ENCODE measurements around the gene EARS2.
"Not testable (repeated sequence)": the region's sequence is repeated elsewhere in the genome, so short reads cannot be mapped to it uniquely, and the experiment has no call there.

Gene EARS2

DNA sequence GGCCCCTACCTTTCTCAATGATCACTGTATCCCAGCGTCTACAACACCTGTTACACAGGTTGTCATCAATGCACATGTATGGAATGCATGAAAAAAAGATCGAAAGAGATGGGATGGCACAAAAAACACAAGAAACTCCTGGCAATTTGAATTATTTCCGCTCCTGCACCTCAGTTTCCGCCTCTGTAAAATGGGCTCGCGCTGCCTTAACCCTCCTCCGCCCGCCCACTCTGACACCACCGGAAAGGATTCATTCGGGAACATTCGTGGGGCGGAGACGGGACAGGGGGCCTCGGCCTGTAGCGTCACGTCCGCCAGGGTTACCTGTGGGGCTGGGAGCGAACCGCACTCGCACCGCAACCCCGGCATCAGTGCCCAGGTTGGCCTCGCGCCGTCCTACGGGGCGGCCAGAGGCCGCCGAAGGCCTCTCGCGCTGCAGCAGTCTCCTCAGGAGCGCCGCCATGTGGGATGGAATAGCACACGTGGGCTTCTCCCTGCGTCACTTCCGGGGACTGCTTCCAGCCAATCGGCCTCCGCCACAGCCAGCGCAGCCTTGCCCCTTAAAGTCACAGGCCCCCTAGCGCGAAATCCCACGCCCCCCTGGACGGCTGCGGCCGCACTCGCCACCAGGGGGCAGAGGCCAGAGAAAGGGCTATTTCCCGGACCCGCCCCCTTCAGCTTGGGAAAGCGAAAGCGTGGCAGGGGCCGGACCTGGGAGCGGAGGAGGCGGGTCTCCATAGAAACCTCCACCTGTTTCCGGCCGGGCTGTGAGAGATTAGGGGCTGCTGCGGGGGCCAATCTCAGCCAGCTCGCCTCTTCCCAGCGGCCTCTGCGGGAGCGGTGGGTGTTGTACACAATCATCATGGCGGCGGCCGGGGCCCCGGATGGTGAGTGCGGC is at the start of gene EARS2, which contains the start of gene UBFD1:
TSS of gene EARS2 (minus strand) at position 470 of the 898 bp plus-strand sequence. CDS start at position 463, 7 bp downstream.
TSS of gene UBFD1 (plus strand) at position 847 of the 898 bp plus-strand sequence. CDS start at position 863, 16 bp downstream.
- Mint-ChIP-seq H3K36me3 (peaks cover 58% of the 10 kb centered on the region), H3K27ac (peak within 1 kb of the TSS; percentile 94), H3K4me3 (peak within 1 kb of the TSS; percentile 87), H3K4me1 (peaks cover 18% of the 10 kb centered on the region), H3K9me3 (no peaks in the 10 kb centered on the region)
- peak; percentile 95 for ATAC-seq
- peak; percentile 99 to 100 for DNase-seq (ENCODE audit: low spot score in 2 of 2)

DNA sequence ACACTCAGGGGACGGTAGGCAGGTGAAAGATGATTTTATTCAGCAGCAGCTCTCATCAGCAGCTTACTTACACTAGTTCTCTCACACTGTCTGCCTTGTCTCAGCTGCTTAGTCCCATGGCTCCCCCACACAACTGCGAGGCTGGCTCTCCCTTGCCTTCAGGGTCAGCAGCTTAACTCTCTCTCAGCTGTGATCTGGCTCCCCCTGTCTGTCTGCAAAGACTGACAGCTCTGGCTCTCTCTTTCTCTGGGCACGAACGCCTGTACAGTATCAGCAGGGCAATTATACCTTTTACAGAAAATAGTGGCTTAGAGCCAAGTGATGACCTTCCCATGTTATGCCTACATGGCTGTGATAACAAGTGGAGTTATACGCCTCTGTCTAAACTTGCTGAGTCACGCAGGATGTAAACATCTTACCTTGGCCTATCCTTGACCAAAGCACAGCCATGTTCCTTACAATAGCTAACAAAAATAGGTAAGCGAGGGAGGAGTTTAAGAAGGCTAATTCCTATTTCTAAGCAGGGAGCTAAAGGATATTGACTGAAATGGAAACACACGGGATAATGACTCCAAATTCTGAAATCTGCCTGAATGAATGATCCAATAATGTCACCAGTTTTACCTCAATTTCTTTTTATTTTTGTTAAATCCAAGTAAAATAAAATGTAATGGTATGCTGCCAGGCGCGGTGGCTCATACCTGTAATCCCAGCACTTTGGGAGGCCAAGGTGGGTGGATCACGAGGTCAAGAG is 40.0 kb upstream of the EARS2 start:
- DNase-seq (ENCODE audit: low spot score in 2 of 2) = peak in 1 of 2 donors; percentile 3
- Mint-ChIP-seq H3K36me3 (peaks cover 41% of the 10 kb centered on the region), H3K9me3 (no peaks in the 10 kb centered on the region), H3K27ac (peak overlapping the region; percentile 61), H3K4me1 (peaks cover 30% of the 10 kb centered on the region), H3K4me3 (peak overlapping the region; percentile 75)
- no peak for ATAC-seq

GRCh38 chr16:23595951-23596720 is 39.0 kb upstream of the EARS2 start, which contains the start of gene NDUFAB1:
Gene NDUFAB1, minus strand, starts transcription at chr16:23596316. Its CDS starts 26 bp downstream, at chr16:23596290.
- peak; percentile 99 for ATAC-seq
- Mint-ChIP-seq H3K27ac (peak within 1 kb of the TSS; percentile 86), H3K36me3 (peaks cover 41% of the 10 kb centered on the region), H3K9me3 (no peaks in the 10 kb centered on the region), H3K4me3 (peak within 1 kb of the TSS; percentile 75), H3K4me1 (peaks cover 39% of the 10 kb centered on the region)
- peak; percentile 97 to 98 for DNase-seq (ENCODE audit: low spot score in 2 of 2)

- DNase-seq (ENCODE audit: low spot score in 2 of 2) (peak in 1 of 2 donors; percentile 52), ATAC-seq (peak; percentile 22)
- Mint-ChIP-seq H3K9me3 (no peaks in the 10 kb centered on the region), H3K4me3 (peak overlapping the region; percentile 75), H3K27ac (peak overlapping the region; percentile 86), H3K4me1 (peaks cover 39% of the 10 kb centered on the region), H3K36me3 (peaks cover 41% of the 10 kb centered on the region)
These were observed 38.2 kb upstream of the EARS2 start for GRCh38 chr16:23595246-23595950.

DNA sequence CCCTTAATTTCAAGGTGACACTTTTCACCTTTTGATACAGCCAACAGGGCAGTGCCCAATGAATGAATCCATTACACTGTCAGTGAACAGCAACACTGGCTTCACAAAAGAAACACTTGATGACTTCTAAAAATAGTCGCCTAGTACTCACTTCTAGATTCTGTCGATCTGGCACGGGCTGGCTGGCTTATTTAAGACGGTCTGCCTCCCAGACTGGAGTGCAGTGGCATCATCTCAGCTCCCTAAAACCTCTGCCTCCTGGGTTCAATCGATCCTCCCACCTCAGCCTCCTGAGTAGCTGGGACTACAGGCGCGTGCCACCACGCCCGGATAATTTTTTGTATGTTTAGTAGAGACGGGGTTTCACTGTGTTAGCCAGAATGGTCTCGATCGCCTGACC is 37.0 kb upstream of the EARS2 start:
- ATAC-seq = no peak
- Mint-ChIP-seq H3K4me1 (peaks cover 39% of the 10 kb centered on the region), H3K4me3 (no peak overlapping the region)

DNA sequence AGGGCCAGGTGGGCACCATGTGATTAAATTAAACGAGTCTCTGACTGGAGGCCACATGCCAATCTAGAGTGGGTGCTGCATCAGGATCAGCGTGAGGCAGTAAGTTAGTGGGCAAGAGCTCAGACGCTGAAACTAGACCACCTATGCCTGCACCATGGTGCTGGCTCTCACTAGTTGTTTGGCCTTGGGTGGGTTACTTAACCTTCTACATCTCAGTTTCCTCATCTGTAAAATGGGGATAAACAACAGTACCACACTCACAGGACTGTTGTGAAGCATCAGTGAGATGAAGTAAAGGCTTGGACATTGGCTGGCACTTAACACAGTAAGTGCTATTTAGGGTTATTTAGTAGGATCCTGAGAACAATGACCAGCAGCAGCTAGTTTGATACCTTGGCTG is 33.0 kb upstream of the EARS2 start:
- H3K36me3 Mint-ChIP-seq = peaks cover 94% of the 10 kb centered on the region
- H3K9me3 Mint-ChIP-seq = no peaks in the 10 kb centered on the region
- H3K4me3 Mint-ChIP-seq = no peak overlapping the region
- peaks cover 22% of the 10 kb centered on the region for H3K4me1 Mint-ChIP-seq
- no peak for DNase-seq (ENCODE audit: low spot score in 2 of 2)
- H3K27ac Mint-ChIP-seq = no peak overlapping the region
- no peak for ATAC-seq

More for the DNA sequence above, 37.0 kb upstream of the EARS2 start:
- no peaks in the 10 kb centered on the region for H3K9me3 Mint-ChIP-seq
- peaks cover 54% of the 10 kb centered on the region for H3K36me3 Mint-ChIP-seq
- no peak for DNase-seq (ENCODE audit: low spot score in 2 of 2)
- H3K27ac Mint-ChIP-seq = no peak overlapping the region

- H3K9me3 Mint-ChIP-seq = no peaks in the 10 kb centered on the region
- ATAC-seq (no peak), DNase-seq (ENCODE audit: low spot score in 2 of 2) (no peak)
- H3K36me3 Mint-ChIP-seq = peaks cover 99% of the 10 kb centered on the region
- H3K27ac Mint-ChIP-seq = no peak overlapping the region
- H3K4me3 Mint-ChIP-seq = no peak overlapping the region
- peaks cover 13% of the 10 kb centered on the region for H3K4me1 Mint-ChIP-seq
These were observed 30.6 kb upstream of the EARS2 start for GRCh38 chr16:23587726-23588125.

- Mint-ChIP-seq H3K9me3 (no peaks in the 10 kb centered on the region), H3K36me3 (peaks cover 99% of the 10 kb centered on the region), H3K27ac (no peak overlapping the region), H3K4me1 (no peaks in the 10 kb centered on the region), H3K4me3 (no peak overlapping the region)
- ATAC-seq (no peak), DNase-seq (ENCODE audit: low spot score in 2 of 2) (no peak)
These were observed 27.3 kb upstream of the EARS2 start for GRCh38 chr16:23584186-23585076.

- H3K36me3 Mint-ChIP-seq = peaks cover 99% of the 10 kb centered on the region
- H3K27ac Mint-ChIP-seq; H3K9me3 Mint-ChIP-seq; H3K4me3 Mint-ChIP-seq; ATAC-seq; DNase-seq (ENCODE audit: low spot score in 2 of 2); H3K4me1 Mint-ChIP-seq: not testable (repeated sequence)
These were observed 26.1 kb upstream of the EARS2 start for GRCh38 chr16:23583271-23583670.

DNA sequence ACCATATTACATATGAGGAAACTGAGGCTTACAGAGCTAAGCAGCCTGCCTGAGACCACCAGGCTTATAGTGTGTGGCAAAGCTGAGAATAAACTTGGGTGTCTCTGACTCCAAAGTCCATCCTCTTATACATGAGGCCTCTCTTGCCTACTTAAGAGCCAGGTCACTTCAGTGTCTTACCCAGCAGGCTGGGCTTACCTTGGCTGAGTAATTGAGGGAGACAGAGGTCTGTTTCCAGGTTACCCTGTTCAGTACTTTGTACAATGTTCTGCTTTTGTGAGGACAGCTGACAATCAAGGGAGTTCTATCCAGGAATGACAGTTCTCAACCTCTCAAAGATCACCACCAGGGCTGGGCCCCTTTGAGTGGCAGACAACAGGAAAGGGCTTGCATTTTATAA is 24.6 kb upstream of the EARS2 start:
- Mint-ChIP-seq H3K4me3 (no peak overlapping the region), H3K9me3 (no peaks in the 10 kb centered on the region), H3K36me3 (peaks cover 85% of the 10 kb centered on the region), H3K27ac (no peak overlapping the region), H3K4me1 (no peaks in the 10 kb centered on the region)
- DNase-seq (ENCODE audit: low spot score in 2 of 2) = no peak
- ATAC-seq = no peak

DNA sequence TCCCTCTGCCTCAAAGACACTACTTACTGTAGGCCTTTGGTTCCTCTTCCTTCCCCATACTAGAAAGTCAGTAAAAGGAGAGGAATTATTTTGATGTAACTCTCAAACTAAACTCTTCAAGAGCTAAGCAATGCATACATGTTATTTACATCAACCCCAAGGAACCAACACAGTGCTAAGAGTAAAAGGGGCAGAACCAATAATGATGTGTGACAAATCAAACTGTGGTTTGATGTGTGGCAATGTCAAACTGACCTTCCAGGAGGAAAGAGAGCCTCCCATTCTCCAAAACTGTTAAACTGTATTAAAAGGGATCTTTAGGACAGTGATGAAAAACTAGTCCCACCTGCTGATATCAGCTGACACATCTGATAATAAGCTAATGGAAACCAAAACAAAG is 23.2 kb upstream of the EARS2 start:
- Mint-ChIP-seq H3K9me3 (no peaks in the 10 kb centered on the region), H3K4me1 (no peaks in the 10 kb centered on the region), H3K4me3 (no peak overlapping the region), H3K27ac (no peak overlapping the region), H3K36me3 (peaks cover 76% of the 10 kb centered on the region)
- DNase-seq (ENCODE audit: low spot score in 2 of 2) = no peak
- no peak for ATAC-seq

DNA sequence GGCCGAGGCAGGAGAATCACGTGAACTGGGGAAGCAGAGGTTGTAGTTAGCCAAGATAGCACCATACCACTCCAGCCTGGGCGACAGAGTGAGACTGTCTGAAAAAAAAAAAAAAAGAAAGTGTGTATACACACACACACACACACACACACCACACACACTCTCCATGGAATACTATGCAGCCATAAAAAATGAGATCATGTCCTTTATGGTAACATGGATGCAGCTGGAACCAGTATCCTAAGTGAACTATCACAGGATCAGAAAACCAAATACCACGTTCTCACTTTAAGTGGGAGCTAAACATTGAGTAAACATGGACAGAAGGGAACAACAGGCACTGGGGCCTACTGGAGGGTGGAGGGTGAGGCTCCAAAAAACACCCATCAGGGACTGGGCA is 22.2 kb upstream of the EARS2 start:
- Mint-ChIP-seq H3K27ac (no peak overlapping the region), H3K36me3 (peaks cover 71% of the 10 kb centered on the region), H3K9me3 (no peaks in the 10 kb centered on the region), H3K4me1 (no peaks in the 10 kb centered on the region), H3K4me3 (no peak overlapping the region)
- no peak for ATAC-seq
- no peak for DNase-seq (ENCODE audit: low spot score in 2 of 2)

DNA sequence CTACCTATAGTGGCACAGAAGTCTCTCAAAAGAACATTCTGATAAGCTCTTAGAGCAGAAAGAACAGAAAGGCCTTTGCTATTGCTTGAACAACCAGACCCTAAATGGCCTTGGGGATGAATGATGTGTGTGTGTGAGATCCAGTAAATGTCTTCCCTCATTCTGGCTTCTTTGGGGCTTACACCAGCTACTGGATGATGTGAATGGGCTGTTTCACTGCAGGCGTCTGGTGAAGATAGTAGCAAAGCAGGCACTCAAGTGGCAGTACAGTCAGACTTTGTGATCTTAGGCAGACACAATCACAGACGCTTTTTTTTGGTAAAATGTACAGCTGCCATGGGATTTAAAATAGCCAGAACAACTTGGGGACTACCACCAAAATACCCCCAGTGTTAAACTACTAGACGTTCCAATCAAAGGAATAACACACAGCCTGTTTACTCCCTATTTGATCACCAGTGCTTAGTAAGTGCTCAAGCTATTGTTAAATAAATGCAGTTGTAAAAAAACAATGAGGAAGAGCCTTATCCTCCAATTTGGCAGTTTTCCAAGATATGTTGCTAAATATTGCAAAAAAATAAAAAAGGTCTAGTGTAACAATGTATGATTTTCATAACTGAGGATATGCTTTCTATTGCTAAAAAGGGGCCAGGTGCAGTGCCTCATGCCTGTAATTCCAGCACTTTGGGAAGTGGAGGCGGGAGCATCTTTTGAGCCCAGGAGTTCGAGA is 21.1 kb upstream of the EARS2 start:
- DNase-seq (ENCODE audit: low spot score in 2 of 2) (no peak), ATAC-seq (no peak)
- no peaks in the 10 kb centered on the region for H3K4me1 Mint-ChIP-seq
- peak overlapping the region; percentile 69 for H3K27ac Mint-ChIP-seq
- no peaks in the 10 kb centered on the region for H3K9me3 Mint-ChIP-seq
- no peak overlapping the region for H3K4me3 Mint-ChIP-seq
- H3K36me3 Mint-ChIP-seq = peaks cover 71% of the 10 kb centered on the region
